Mesodermal cell (in vitro differentiated cells): ENCODE measurements around the gene FAM234A.

Experiments
- H3K27ac ChIP-seq: 2 replicates; pipeline ENCODE4 v1.7.0; 2013; ENCODE audit warnings: mild to moderate bottlenecking, low read depth, low read length, moderate library complexity; ENCODE audit not compliant: severe bottlenecking
- H3K36me3 ChIP-seq: 2 replicates; pipeline ENCODE4 v1.7.1; 2013; ENCODE audit warnings: mild to moderate bottlenecking, low read length, moderate library complexity; ENCODE audit not compliant: control insufficient read depth, insufficient read depth
- H3K4me1 ChIP-seq: one replicate; pipeline ENCODE4 v1.7.1; 2013; ENCODE audit warnings: mild to moderate bottlenecking, low read length; ENCODE audit not compliant: insufficient read depth, control insufficient read depth, poor library complexity, severe bottlenecking
- H3K4me3 ChIP-seq: 2 replicates; pipeline ENCODE4 v1.7.0; 2013; ENCODE audit warnings: low read length, control low read depth, mild to moderate bottlenecking; ENCODE audit not compliant: insufficient read depth, poor library complexity, severe bottlenecking; ENCODE audit errors: extremely low read depth
- H3K9me3 ChIP-seq: 2 replicates; pipeline ENCODE4 v1.7.1; 2013; ENCODE audit warnings: mild to moderate bottlenecking, low read length, moderate library complexity; ENCODE audit not compliant: control insufficient read depth
- WGBS, 2 experiments: methylation state at CpG; one replicate each; pipeline ENCODE4 v1.1.5; 2013; ENCODE audit warnings: missing lambda C conversion rate in 2 of 2; ENCODE audit not compliant: insufficient coverage in 2 of 2; 5-methylcytosine and 5-hydroxymethylcytosine counted together

FAM234A gene

GRCh38 chr16:289395-289997, 54.9 kb downstream of the FAM234A start:
- 93 to 99% methylated on average over 18 to 19 of the region's 22 CpGs for WGBS, 2 experiments
- no peak overlapping the region for H3K4me3 ChIP-seq
- H3K4me1 ChIP-seq, result no peaks in the 10 kb centered on the region
- peaks cover 58% of the 10 kb centered on the region for H3K36me3 ChIP-seq
- no peak overlapping the region for H3K27ac ChIP-seq
- no peaks in the 10 kb centered on the region for H3K9me3 ChIP-seq

- no peak overlapping the region for H3K27ac ChIP-seq
- 97 to 98% methylated on average over 16 to 25 of the region's 25 CpGs for WGBS, 2 experiments
- no peaks in the 10 kb centered on the region for H3K4me1 ChIP-seq
- H3K4me3 ChIP-seq, result no peak overlapping the region
- H3K36me3 ChIP-seq, result peaks cover 58% of the 10 kb centered on the region
- no peaks in the 10 kb centered on the region for H3K9me3 ChIP-seq
Measured at GRCh38 chr16:290015-290680, 55.5 kb downstream of the FAM234A start.

GRCh38 chr16:290681-291405, 56.2 kb downstream of the FAM234A start:
- peaks cover 63% of the 10 kb centered on the region for H3K36me3 ChIP-seq
- H3K27ac ChIP-seq, result no peak overlapping the region
- 96 to 97% methylated on average over 49 to 50 of the region's 50 CpGs for WGBS, 2 experiments

GRCh38 chr16:291539-291938, 56.9 kb downstream of the FAM234A start:
- WGBS, 2 experiments, result 89% methylated on average over 15 to 17 of the region's 17 CpGs
- Histone ChIP-seq H3K4me3 (no peak overlapping the region), H3K27ac (no peak overlapping the region), H3K36me3 (peaks cover 65% of the 10 kb centered on the region), H3K4me1 (no peaks in the 10 kb centered on the region), H3K9me3 (no peaks in the 10 kb centered on the region)

More at GRCh38 chr16:290681-291405, 56.2 kb downstream of the FAM234A start:
- no peaks in the 10 kb centered on the region for H3K9me3 ChIP-seq
- no peak overlapping the region for H3K4me3 ChIP-seq
- H3K4me1 ChIP-seq, result no peaks in the 10 kb centered on the region

- H3K9me3 ChIP-seq, result no peaks in the 10 kb centered on the region
- H3K4me1 ChIP-seq, result no peaks in the 10 kb centered on the region
- H3K4me3 ChIP-seq, result no peak overlapping the region
- no peak overlapping the region for H3K27ac ChIP-seq
- WGBS, 2 experiments, result 95 to 97% methylated on average over 15 to 21 of the region's 32 CpGs
- peaks cover 63% of the 10 kb centered on the region for H3K36me3 ChIP-seq
Measured at GRCh38 chr16:293043-293775, 58.6 kb downstream of the FAM234A start.

- no peaks in the 10 kb centered on the region for H3K9me3 ChIP-seq
- H3K4me1 ChIP-seq, result no peaks in the 10 kb centered on the region
- H3K27ac ChIP-seq, result no peak overlapping the region
- WGBS, 2 experiments, result 94 to 97% methylated on average over 13 to 14 of the region's 14 CpGs
- H3K36me3 ChIP-seq, result peaks cover 63% of the 10 kb centered on the region
- H3K4me3 ChIP-seq, result no peak overlapping the region
Measured at GRCh38 chr16:296276-296675, 61.7 kb downstream of the FAM234A start.

- Histone ChIP-seq H3K9me3 (no peaks in the 10 kb centered on the region), H3K4me3 (no peak overlapping the region), H3K27ac (no peak overlapping the region), H3K36me3 (peaks cover 60% of the 10 kb centered on the region), H3K4me1 (no peaks in the 10 kb centered on the region)
- 94 to 96% methylated on average over 29 of the region's 37 CpGs for WGBS, 2 experiments
Measured at GRCh38 chr16:296806-297510, 62.3 kb downstream of the FAM234A start.

GRCh38 chr16:297832-298231, 63.2 kb downstream of the FAM234A start:
- Histone ChIP-seq H3K4me1 (no peaks in the 10 kb centered on the region), H3K36me3 (peaks cover 60% of the 10 kb centered on the region), H3K4me3 (no peak overlapping the region), H3K9me3 (no peaks in the 10 kb centered on the region), H3K27ac (no peak overlapping the region)
- WGBS, 2 experiments, result 98 to 99% methylated on average over 24 to 32 of the region's 32 CpGs

- H3K36me3 ChIP-seq, result peaks cover 63% of the 10 kb centered on the region
- no peak overlapping the region for H3K4me3 ChIP-seq
- no peak overlapping the region for H3K27ac ChIP-seq
- no peaks in the 10 kb centered on the region for H3K9me3 ChIP-seq
- 100% methylated on average over 1 to 5 of the region's 6 CpGs for WGBS, 2 experiments
- H3K4me1 ChIP-seq, result no peaks in the 10 kb centered on the region
Measured at GRCh38 chr16:301235-301634, 66.6 kb downstream of the FAM234A start.

- WGBS, 2 experiments, result 95 to 97% methylated on average over 6 to 13 of the region's 13 CpGs
- Histone ChIP-seq H3K36me3 (peaks cover 63% of the 10 kb centered on the region), H3K27ac (no peak overlapping the region), H3K9me3 (no peaks in the 10 kb centered on the region), H3K4me3 (no peak overlapping the region), H3K4me1 (no peaks in the 10 kb centered on the region)
Measured at GRCh38 chr16:301950-302349, 67.3 kb downstream of the FAM234A start.
